Neuronal stem cell (in vitro differentiated cells): ENCODE data around the gene MACROH2A2.
"Not testable (repeated sequence)": the region's sequence is repeated elsewhere in the genome, so short reads cannot be mapped to it uniquely, and the experiment has no call there.

Source experiments
- DNase-seq: peaks from one replicate; pipeline ENCODE4 v3.0.0-alpha.2; 2013; ENCODE audit warnings: low spot score
- H2AFZ ChIP-seq: one replicate; pipeline ENCODE4 v1.6.1; 2013; ENCODE audit warnings: mild to moderate bottlenecking, low read length, inconsistent platforms
- H2AK5ac ChIP-seq: 2 replicates; pipeline ENCODE4 v1.6.1; 2013; ENCODE audit warnings: low read depth, mild to moderate bottlenecking, inconsistent platforms, low read length, moderate library complexity, mixed read lengths
- H2BK120ac ChIP-seq: 2 replicates; pipeline ENCODE4 v1.6.1; 2013; ENCODE audit warnings: low read depth, mild to moderate bottlenecking, inconsistent platforms, low read length, moderate library complexity, mixed read lengths
- H2BK12ac ChIP-seq: one replicate; pipeline ENCODE4 v1.6.1; 2013; ENCODE audit warnings: low read length, inconsistent platforms
- H2BK15ac ChIP-seq: 2 replicates; pipeline ENCODE4 v1.6.1; 2013; ENCODE audit warnings: mild to moderate bottlenecking, low read length, inconsistent platforms, mixed read lengths
- H2BK5ac ChIP-seq: one replicate; pipeline ENCODE4 v1.6.1; 2013; ENCODE audit warnings: inconsistent platforms, mild to moderate bottlenecking, low read length, moderate library complexity
- H3K14ac ChIP-seq: one replicate; pipeline ENCODE4 v1.6.1; 2013; ENCODE audit warnings: low read length, inconsistent platforms
- H3K18ac ChIP-seq: 2 replicates; pipeline ENCODE4 v1.6.1; 2013; ENCODE audit warnings: low read length, inconsistent platforms
- H3K23ac ChIP-seq: 2 replicates; pipeline ENCODE4 v1.6.1; 2013; ENCODE audit warnings: low read depth, mild to moderate bottlenecking, mixed read lengths, low read length, inconsistent platforms; ENCODE audit not compliant: poor library complexity
- H3K27ac ChIP-seq: replicated peaks from 3 replicates; pipeline ENCODE4 v1.5.1; 2013; ENCODE audit warnings: low read length, inconsistent platforms
- H3K27me3 ChIP-seq, 3 experiments: 2 replicates each; pipeline ENCODE4 v1.6.1; 2013; ENCODE audit warnings: low read length in 3 of 3, mild to moderate bottlenecking in 2 of 3, inconsistent platforms in 1 of 3, low read depth in 1 of 3, mixed read lengths in 1 of 3, moderate library complexity in 1 of 3; ENCODE audit not compliant: control insufficient read depth in 3 of 3, insufficient read depth in 3 of 3
- H3K36me3 ChIP-seq, 2 donors: replicated peaks in 1 of 2; 2 replicates each; pipeline ENCODE4 v1.6.1; 2013; ENCODE audit warnings: low read length in 2 of 2; ENCODE audit not compliant: control insufficient read depth in 2 of 2, insufficient read depth in 2 of 2
- H3K4ac ChIP-seq: 2 replicates; pipeline ENCODE4 v1.6.1; 2013; ENCODE audit warnings: inconsistent platforms, mild to moderate bottlenecking, low read length, moderate library complexity
- H3K4me1 ChIP-seq, 2 donors: 1 replicate in 1 of 2; 2 replicates in 1 of 2; pipeline ENCODE4 v1.6.1; 2013; ENCODE audit warnings: low read length in 2 of 2, low read depth in 1 of 2; ENCODE audit not compliant: control insufficient read depth in 2 of 2, insufficient read depth in 1 of 2
- H3K4me2 ChIP-seq: one replicate; pipeline ENCODE4 v1.6.1; 2013; ENCODE audit warnings: mild to moderate bottlenecking, low read length, inconsistent platforms; ENCODE audit not compliant: insufficient read depth, poor library complexity, severe bottlenecking
- H3K4me3 ChIP-seq, 2 donors: 2 replicates each; pipeline ENCODE4 v1.5.1; 2013; ENCODE audit warnings: low read length in 2 of 2, mild to moderate bottlenecking in 2 of 2, inconsistent platforms in 1 of 2, moderate library complexity in 1 of 2
- H3K79me1 ChIP-seq: one replicate; pipeline ENCODE4 v1.6.1; 2013; ENCODE audit warnings: low read depth, mild to moderate bottlenecking, inconsistent platforms, low read length, moderate library complexity
- H3K9ac ChIP-seq: one replicate; pipeline ENCODE4 v1.6.1; 2013; ENCODE audit warnings: mild to moderate bottlenecking, low read depth, low read length, inconsistent platforms; ENCODE audit not compliant: poor library complexity
- H3K9me3 ChIP-seq, 2 donors: replicated peaks in 1 of 2; 2 replicates each; pipeline versions ENCODE3 to v1.6.1; 2013; ENCODE audit warnings: low read length in 2 of 2, mild to moderate bottlenecking in 2 of 2, inconsistent platforms in 1 of 2, low read depth in 1 of 2, mixed read lengths in 1 of 2, moderate library complexity in 1 of 2; ENCODE audit not compliant: control insufficient read depth in 2 of 2, insufficient read depth in 1 of 2
- H4K8ac ChIP-seq: one replicate; pipeline ENCODE4 v1.6.1; 2013; ENCODE audit warnings: low read depth, mild to moderate bottlenecking, inconsistent platforms, low read length, moderate library complexity
- H4K91ac ChIP-seq: one replicate; pipeline ENCODE4 v1.6.1; 2013; ENCODE audit warnings: low read length, low read depth, mild to moderate bottlenecking, inconsistent platforms; ENCODE audit not compliant: poor library complexity
- WGBS, 2 donors: extraction: QIAGEN DNeasy Blood & Tissue Kit; methylation state at CpG; one replicate each; pipeline ENCODE4 v1.1.7; 2013; ENCODE audit warnings: missing lambda C conversion rate in 2 of 2, mixed read lengths in 1 of 2; ENCODE audit not compliant: insufficient read length in 2 of 2, insufficient replicate concordance in 1 of 2; ENCODE audit errors: extremely low coverage in 2 of 2; 5-methylcytosine and 5-hydroxymethylcytosine counted together

MACROH2A2 gene

GRCh38 chr10:70158113-70158512 lies 105.5 kb downstream of the MACROH2A2 start:
- H3K27me3 ChIP-seq: no peaks in the 10 kb centered on the region
- no peak for DNase-seq
- H3K79me1 ChIP-seq: no peaks in the 10 kb centered on the region
- H2BK5ac ChIP-seq: no peak overlapping the region
- peaks cover 2 to 7% of the 10 kb centered on the region in 2 donors for H3K4me1 ChIP-seq
- no peak overlapping the region for H2BK12ac ChIP-seq
- H2AFZ ChIP-seq: no peak overlapping the region
- H3K23ac ChIP-seq: no peak overlapping the region
- H2BK120ac ChIP-seq: no peak overlapping the region
- peaks cover 9 to 97% of the 10 kb centered on the region in 2 donors for H3K36me3 ChIP-seq
- H2BK15ac ChIP-seq: no peak overlapping the region
- H4K91ac ChIP-seq: no peak overlapping the region
- no peak overlapping the region for H3K27ac ChIP-seq
- H3K9me3 ChIP-seq: no peaks in the 10 kb centered on the region
- no peak overlapping the region for H3K4me2 ChIP-seq
- H4K8ac ChIP-seq: no peak overlapping the region
- H3K14ac ChIP-seq: no peak overlapping the region
- no peak overlapping the region for H2AK5ac ChIP-seq
- H3K4me3 ChIP-seq: no peak overlapping the region
- no peak overlapping the region for H3K9ac ChIP-seq
- no CpG with 5 or more reads among the region's 2 CpGs for WGBS, 2 donors
- no peak overlapping the region for H3K4ac ChIP-seq
- H3K18ac ChIP-seq: no peak overlapping the region

- H2BK120ac ChIP-seq, DNase-seq, H2BK15ac ChIP-seq, H3K18ac ChIP-seq, H3K9me3 ChIP-seq, H3K4me1 ChIP-seq, H2BK12ac ChIP-seq, H2AFZ ChIP-seq, H3K4ac ChIP-seq, H3K27me3 ChIP-seq, H2BK5ac ChIP-seq, H3K27ac ChIP-seq, H2AK5ac ChIP-seq, H4K8ac ChIP-seq, H4K91ac ChIP-seq, H3K14ac ChIP-seq, H3K4me2 ChIP-seq, H3K23ac ChIP-seq, H3K79me1 ChIP-seq, H3K4me3 ChIP-seq, H3K9ac ChIP-seq: not testable (repeated sequence)
- no CpG with 5 or more reads among the region's 3 CpGs for WGBS, 2 donors
- H3K36me3 ChIP-seq: peaks cover 9 to 97% of the 10 kb centered on the region in 2 donors
Measured at GRCh38 chr10:70159366-70159765, 106.7 kb downstream of the MACROH2A2 start.

- Histone ChIP-seq H3K9ac (no peak overlapping the region), H4K8ac (no peak overlapping the region), H3K23ac (no peak overlapping the region), H3K4me3 (no peak overlapping the region), H4K91ac (no peak overlapping the region), H2AK5ac (no peak overlapping the region), H3K27me3 (no peaks in the 10 kb centered on the region), H3K27ac (no peak overlapping the region), H3K18ac (no peak overlapping the region), H3K36me3 (peaks cover 9 to 94% of the 10 kb centered on the region in 2 donors), H2BK5ac (no peak overlapping the region), H3K4me1 (peaks cover 0 to 2% of the 10 kb centered on the region in 2 donors), H3K4ac (no peak overlapping the region), H3K9me3 (no peaks in the 10 kb centered on the region), H3K4me2 (no peak overlapping the region), H2BK12ac (no peak overlapping the region), H2BK15ac (no peak overlapping the region), H3K79me1 (no peaks in the 10 kb centered on the region), H3K14ac (no peak overlapping the region), H2AFZ (no peak overlapping the region), H2BK120ac (no peak overlapping the region)
- DNase-seq: no peak
- no CpG with 5 or more reads among the region's 1 CpG for WGBS, 2 donors
Measured at GRCh38 chr10:70160798-70161197, 108.2 kb downstream of the MACROH2A2 start.
